Prostate gland (tissue), 2 donors: ENCODE results near the gene CELF2. TPM values are rescaled to one million over a fixed set of nuclear protein-coding genes. Genes with fewer than 3 reads are reported as not detected.
"Not testable (repeated sequence)": the region's sequence is repeated elsewhere in the genome, so short reads cannot be mapped to it uniquely, and the experiment has no call there.

ENCODE experiments used
- DNase-seq: peaks from one replicate; pipeline ENCODE4 v3.0.0-alpha.2; 2019; ENCODE audit warnings: low spot score
- H3K27ac ChIP-seq, 2 donors: fragments of 200-600 bp; sonication (generic); 2 replicates each; pipeline ENCODE4 v1.5.1; 2017 to 2019
- H3K27me3 ChIP-seq: fragments of 200-600 bp; sonication (generic); replicated peaks from 2 replicates; pipeline ENCODE4 v1.5.1; 2019; ENCODE audit not compliant: insufficient read depth
- H3K36me3 ChIP-seq, 2 donors: fragments of 200-600 bp; sonication (generic); 1 replicate in 1 of 2; 2 replicates in 1 of 2; pipeline versions ENCODE4 v1.5.1 to v1.8.1; 2017 to 2019
- H3K4me1 ChIP-seq: fragments of 200-600 bp; sonication (generic); replicated peaks from 2 replicates; pipeline ENCODE4 v1.5.1; 2019
- H3K4me3 ChIP-seq, 2 donors: fragments of 200-600 bp; sonication (generic); 2 replicates each; pipeline ENCODE4 v1.5.1; 2017 to 2019
- H3K9me3 ChIP-seq: fragments of 200-600 bp; sonication (generic); 2 replicates; pipeline ENCODE4 v1.5.1; 2017
- CTCF ChIP-seq, 4 experiments: fragments of 200-600 bp in 2 of 4; fragments of 450-650 bp in 2 of 4; sonication (generic) in 2 of 4; IDR thresholded peaks; 1 replicate in 3 of 4; 2 replicates in 1 of 4; pipeline ENCODE4 v1.5.1; 2016 to 2019; ENCODE audit warnings: antibody characterized with exemption in 4 of 4, mild to moderate bottlenecking in 2 of 4, moderate library complexity in 2 of 4
- POLR2A ChIP-seq: fragments of 450-650 bp; IDR thresholded peaks from one replicate; pipeline ENCODE4 v1.6.1; 2016; ENCODE audit warnings: antibody characterized with exemption, mild to moderate bottlenecking
- POLR2AphosphoS5 ChIP-seq: sonication (generic); formaldehyde crosslinking; IDR thresholded peaks from one replicate; pipeline ENCODE4 v1.6.1; 2017; ENCODE audit warnings: antibody characterized with exemption
- WGBS: methylation state at CpG from one replicate; pipeline ENCODE4 v1.1.5; 2018; 5-methylcytosine and 5-hydroxymethylcytosine counted together
- intact Hi-C: fragments of 100-400 bp; cut with DNase I; formaldehyde crosslinking; loops from one replicate; pipeline ENCODE4 v1.14.2; 2022
- total RNA-seq, 2 donors: library from RNA; depleted of rRNA; stranded (reverse); fragments of >200 nt; gene quantifications; one replicate each; pipeline ENCODE4 v1.1.0, GENCODE V29; 2016

Gene CELF2
- total RNA-seq, 2 donors from 2014 or later = 19.2 to 43.2 TPM

DNA sequence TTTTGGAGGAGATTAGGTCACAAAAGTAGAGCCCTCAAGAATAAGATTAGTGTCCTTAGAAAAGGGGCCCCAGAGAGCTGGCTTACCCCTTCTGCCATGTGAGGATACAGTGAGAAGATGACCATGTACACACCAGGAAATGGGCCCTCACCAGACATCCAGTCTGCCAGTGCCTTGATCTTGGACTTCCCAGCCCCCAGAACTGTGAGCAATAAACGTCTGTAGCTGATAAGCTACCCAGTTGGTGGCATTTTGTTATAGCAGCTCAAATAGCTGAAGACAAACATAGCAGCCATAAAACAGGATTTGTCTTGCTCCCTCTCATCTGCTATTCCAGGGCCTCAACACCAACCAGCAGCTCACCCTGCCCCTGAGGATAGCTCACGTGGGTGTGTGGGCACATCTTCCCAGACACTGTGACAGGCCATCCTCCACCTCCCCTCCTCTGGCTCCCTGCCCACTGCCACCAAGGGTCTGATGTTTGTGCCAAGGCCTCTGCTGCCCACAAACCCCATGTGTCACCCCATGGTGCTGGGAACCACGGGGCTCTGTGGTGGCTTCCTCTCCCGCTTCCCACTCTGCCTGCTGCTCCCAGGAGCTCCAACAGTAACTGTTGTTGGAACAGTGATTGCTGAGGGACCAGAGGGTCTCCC, 341.4 kb downstream of the CELF2 start:
- WGBS = 79% methylated on average over 4 of the region's 4 CpGs
- H3K9me3 ChIP-seq = no peaks in the 10 kb centered on the region
- no peak overlapping the region for H3K4me3 ChIP-seq

GRCh38 chr10:11359869-11360268, 342.2 kb downstream of the CELF2 start:
- intact Hi-C loops = no loop called here
- TF ChIP-seq POLR2A (no peak), CTCF (IDR thresholded peaks at IDR 0.05) (no peak), POLR2AphosphoS5 (no peak)

More for the DNA sequence above, 341.4 kb downstream of the CELF2 start:
- intact Hi-C loops = no loop called here
- no peaks in the 10 kb centered on the region for H3K36me3 ChIP-seq
- no peaks in the 10 kb centered on the region for H3K4me1 ChIP-seq
- no peak for DNase-seq
- H3K27ac ChIP-seq = no peak overlapping the region
- H3K27me3 ChIP-seq = no peaks in the 10 kb centered on the region
- no peak for TF ChIP-seq POLR2AphosphoS5
- no peak for TF ChIP-seq POLR2A
- TF ChIP-seq CTCF (IDR thresholded peaks at IDR 0.05) = no peak

DNA sequence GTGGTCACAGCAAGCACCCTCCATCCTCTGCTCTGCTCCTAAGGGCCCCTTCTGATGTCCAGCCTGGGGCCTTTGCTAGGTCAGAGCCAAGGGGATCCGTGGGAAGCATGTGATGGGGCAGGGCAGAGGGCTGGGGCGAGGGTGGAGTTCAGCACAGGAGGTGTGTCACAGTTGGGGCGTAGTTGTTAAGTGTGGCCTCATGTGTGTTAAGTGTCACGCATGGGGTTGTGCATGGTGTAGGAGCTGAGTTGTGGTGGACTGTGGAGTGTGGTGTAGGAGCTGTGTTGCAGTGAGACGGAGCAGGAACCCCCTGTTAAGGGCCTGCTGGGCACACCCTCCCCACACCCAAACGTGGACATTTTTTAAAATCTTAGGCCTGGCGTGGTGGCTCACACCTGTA, 345.8 kb downstream of the CELF2 start:
- TF ChIP-seq POLR2AphosphoS5 = no peak
- no peak for TF ChIP-seq CTCF (IDR thresholded peaks at IDR 0.05)
- TF ChIP-seq POLR2A = no peak
- 92% methylated on average over 7 of the region's 7 CpGs for WGBS
- H3K36me3 ChIP-seq = no peaks in the 10 kb centered on the region

More at GRCh38 chr10:11359869-11360268, 342.2 kb downstream of the CELF2 start:
- WGBS = 92% methylated on average over 3 of the region's 3 CpGs
- Histone ChIP-seq H3K27me3 (no peaks in the 10 kb centered on the region), H3K36me3 (no peaks in the 10 kb centered on the region), H3K4me1 (no peaks in the 10 kb centered on the region), H3K27ac (no peak overlapping the region), H3K4me3 (no peak overlapping the region), H3K9me3 (no peaks in the 10 kb centered on the region)
- DNase-seq = no peak

GRCh38 chr10:11364241-11364640, 346.6 kb downstream of the CELF2 start:
- no peak for DNase-seq
- WGBS = 81% methylated on average over 1 of the region's 1 CpG
- H3K27me3 ChIP-seq = no peaks in the 10 kb centered on the region

More for the DNA sequence above, 345.8 kb downstream of the CELF2 start:
- no peak for DNase-seq
- Histone ChIP-seq H3K27ac (no peak overlapping the region), H3K4me3 (no peak overlapping the region), H3K4me1 (no peaks in the 10 kb centered on the region), H3K9me3 (no peaks in the 10 kb centered on the region), H3K27me3 (no peaks in the 10 kb centered on the region)
- intact Hi-C loops = no loop called here

DNA sequence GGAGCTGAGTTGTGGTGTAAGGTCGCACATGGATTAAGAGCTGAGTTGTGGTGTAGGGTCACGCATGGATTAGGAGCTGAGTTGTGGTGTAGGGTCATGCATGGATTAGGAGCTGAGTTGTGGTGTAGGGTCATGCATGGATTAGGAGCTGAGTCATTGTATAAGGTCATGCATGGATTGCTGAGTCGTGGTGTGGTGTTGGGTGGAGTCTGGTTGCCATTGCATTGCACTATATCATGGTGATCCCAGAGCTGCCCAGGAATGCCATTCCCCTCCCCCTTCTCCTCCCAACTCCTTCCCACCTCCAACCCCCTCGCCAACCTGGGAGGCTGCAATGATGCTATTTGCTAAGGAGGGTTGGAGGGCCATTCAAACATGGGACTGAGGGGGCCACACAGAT, 349.2 kb downstream of the CELF2 start:
- DNase-seq, H3K9me3 ChIP-seq, H3K27ac ChIP-seq, H3K4me1 ChIP-seq, H3K36me3 ChIP-seq, H3K27me3 ChIP-seq, intact Hi-C loops, H3K4me3 ChIP-seq: not testable (repeated sequence)
- 92% methylated on average over 3 of the region's 4 CpGs for WGBS

More at GRCh38 chr10:11364241-11364640, 346.6 kb downstream of the CELF2 start:
- intact Hi-C loops = no loop called here
- no peak overlapping the region for H3K27ac ChIP-seq
- no peaks in the 10 kb centered on the region for H3K36me3 ChIP-seq
- H3K4me1 ChIP-seq = no peaks in the 10 kb centered on the region
- no peak for TF ChIP-seq POLR2A
- H3K9me3 ChIP-seq = no peaks in the 10 kb centered on the region
- no peak overlapping the region for H3K4me3 ChIP-seq

DNA sequence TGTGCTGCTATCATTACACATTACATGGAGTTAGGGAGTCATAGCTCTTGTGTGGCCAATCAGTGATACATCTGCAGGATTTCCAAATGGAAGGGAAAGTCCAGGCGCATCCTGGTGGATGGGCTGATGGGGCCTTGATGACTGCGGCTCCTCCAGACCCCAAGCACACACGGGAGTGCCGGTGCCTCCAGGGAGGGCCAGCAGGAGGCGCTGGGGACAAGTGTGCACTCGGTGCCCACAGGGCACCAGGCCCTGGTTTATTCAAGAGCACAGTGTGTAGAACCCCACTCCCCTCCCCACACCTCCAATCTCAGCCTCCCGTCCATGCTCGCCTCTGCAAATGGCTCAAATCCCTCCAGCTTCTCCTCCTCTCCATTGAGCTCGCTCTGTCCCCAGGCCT, 349.8 kb downstream of the CELF2 start:
- Histone ChIP-seq H3K27me3 (no peaks in the 10 kb centered on the region), H3K9me3 (no peaks in the 10 kb centered on the region), H3K36me3 (no peaks in the 10 kb centered on the region), H3K4me3 (no peak overlapping the region), H3K4me1 (no peaks in the 10 kb centered on the region), H3K27ac (no peak overlapping the region)
- intact Hi-C loops = no loop called here
- WGBS = 93% methylated on average over 9 of the region's 9 CpGs
- no peak for DNase-seq
- TF ChIP-seq POLR2AphosphoS5 = no peak
- no peak for TF ChIP-seq CTCF (IDR thresholded peaks at IDR 0.05)
- TF ChIP-seq POLR2A = no peak
